UCSD-AML1 (cell line): ENCODE measurements around the gene VWF.
A peak's percentile ranks its signal among the peaks of the same experiment; 100 is the strongest.
"Not testable (repeated sequence)": the region's sequence is repeated elsewhere in the genome, so short reads cannot be mapped to it uniquely, and the experiment has no call there.

Source experiments
- DNase-seq: peaks from one replicate; lab custom pipeline; 2025; ENCODE audit not compliant: unreplicated experiment; lab: John Stamatoyannopoulos, UW

Gene VWF

DNA sequence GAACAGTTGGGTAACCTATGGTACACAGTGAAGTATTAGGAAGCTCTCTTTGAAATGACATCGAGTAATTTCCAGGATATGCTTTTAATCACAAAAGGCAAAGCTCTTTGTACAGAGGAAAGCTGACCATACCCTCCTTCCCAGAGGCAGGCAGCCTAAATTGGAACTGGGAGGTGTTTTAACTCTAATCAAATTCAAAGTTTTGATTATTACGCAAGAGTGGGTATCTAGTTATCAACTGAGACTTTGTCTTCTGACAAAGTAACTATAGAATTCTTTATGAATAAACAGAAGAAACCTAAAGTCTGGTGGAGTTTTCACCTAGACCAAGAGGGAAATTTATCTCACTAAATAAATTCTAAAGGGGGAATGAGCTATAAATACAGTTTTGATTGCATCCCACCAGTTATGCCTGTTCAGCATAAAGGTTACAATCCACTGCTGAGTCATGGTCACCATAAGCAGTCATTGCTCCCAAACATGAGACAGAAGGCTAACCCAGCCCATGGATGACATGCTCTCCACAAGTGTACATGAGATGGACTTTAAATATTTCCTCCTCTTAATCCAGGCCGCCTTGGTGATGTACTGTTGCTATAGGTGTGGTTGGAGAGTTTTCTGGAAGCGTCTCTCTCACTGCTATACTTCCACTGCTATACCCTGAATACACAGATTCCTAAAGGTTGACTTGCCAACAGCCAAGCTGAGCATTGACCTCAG, 113.7 kb downstream of the VWF start:
- DNase-seq = not testable (repeated sequence)

DNA sequence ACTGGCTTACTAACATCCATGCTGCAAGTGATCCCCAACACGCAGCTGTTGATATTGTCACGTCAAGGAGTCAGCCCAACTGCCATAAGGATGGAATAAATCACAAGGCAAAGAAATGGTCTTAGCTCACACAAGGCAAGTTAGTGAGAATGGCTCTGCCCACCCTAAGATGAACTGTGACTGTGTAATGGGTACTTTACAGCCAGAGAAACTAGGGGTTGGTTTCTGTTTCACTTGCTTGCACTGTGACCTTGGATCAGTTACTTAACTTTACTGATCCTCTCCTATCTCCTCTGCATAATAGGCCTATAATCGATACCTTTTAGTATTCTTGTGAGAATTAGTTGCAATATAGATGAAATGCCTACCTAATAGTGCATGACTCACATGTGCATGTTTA, 127.2 kb downstream of the VWF start:
- no peak for DNase-seq

DNA sequence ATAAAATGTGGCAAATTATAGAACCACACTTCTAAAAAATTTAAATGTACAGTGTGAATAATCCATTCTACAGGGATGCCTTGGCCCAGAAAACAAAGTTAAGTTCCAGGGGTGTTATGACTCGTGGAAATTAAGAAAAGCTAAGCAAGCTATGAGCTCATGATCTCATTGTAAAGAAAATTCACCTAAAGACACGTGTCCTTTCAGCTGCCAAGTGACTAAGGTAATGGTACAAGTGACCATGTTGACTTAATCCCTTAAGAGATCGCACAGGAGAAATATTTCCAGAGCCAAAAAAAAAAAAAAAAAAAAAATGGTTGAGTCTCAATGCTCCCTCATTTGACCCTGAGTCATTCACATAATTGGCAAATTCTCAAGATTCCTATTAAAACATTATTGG, 128.0 kb downstream of the VWF start:
- DNase-seq = no peak

DNA sequence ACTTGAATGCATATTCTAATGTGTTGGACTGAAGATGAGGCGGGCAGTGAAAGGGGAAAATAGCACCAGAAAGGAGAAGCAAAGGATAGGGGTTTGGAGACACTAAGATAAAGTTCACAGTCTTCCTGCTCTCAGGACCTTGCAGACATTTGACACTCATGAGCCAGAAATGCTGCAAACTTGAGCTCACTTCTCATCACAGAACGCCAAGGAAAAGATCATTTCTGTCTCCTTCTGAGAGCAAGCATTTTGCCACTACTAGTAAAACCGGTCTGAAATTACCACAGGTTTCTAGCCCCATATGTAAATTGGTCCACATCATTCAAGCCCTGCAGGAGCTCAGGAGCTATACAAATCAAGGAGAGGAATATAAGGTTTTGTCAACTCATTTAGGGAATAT, 134.8 kb downstream of the VWF start:
- no peak for DNase-seq

DNA sequence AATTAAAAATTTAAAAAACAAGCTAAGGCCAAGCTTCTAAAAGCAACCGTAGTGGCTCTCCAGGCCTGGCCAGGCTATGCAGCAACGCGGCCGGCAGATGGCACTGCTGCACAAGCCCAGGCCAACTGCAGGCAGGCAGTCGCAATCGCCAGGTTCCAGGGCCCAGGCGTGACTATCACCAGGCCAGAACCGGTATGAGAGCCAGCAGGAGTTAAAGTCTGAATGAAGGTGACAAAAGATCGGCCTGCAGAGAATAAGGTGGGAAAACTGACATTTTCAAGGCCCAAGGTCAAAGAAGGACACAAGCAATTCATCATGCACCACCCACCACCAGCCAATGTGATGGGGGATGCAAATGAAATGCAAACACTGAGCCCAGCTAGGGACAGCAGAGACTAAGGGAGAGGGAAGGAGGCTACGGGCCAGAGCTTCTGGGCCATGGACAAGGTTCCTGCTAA, 135.8 kb downstream of the VWF start:
- DNase-seq = peak; percentile 73

DNA sequence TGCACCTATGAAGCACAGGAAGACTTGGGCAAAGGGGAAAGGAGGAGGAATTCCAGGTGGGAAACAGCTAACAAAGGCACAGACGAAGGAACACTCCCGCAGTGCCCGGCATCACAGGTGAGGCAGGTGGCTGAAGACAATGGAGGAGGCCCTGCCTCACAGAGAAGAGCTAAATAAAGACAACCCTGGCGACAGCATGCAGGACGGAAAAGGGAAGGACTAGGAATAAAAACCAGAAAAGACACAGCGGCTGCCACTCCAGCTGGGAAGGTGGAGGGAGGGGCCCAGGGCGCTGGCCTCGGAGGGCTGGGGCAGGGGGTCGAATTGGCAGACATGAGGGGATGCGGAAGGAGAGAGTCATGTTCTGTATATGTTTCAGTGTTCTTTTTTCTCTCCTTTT, 136.4 kb downstream of the VWF start:
- DNase-seq = no peak

DNA sequence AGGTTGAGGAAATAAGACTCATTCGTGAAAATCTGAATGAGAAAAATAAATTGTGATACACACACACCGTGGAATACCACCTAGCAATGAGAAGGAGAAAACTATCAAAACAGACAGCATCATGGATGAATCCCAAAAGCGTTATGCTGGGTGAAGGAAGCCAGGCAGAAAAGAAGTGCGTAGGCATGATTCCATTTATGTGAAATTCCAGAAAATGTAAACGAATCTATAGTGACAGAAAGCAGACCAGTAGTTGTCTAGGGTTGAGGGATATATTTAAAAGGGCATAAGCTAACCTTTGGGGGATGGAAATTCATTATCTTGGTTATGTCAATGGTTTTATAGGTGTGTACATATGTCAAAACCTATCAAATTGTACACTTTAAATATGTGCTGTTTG, 136.9 kb downstream of the VWF start:
- DNase-seq = no peak

DNA sequence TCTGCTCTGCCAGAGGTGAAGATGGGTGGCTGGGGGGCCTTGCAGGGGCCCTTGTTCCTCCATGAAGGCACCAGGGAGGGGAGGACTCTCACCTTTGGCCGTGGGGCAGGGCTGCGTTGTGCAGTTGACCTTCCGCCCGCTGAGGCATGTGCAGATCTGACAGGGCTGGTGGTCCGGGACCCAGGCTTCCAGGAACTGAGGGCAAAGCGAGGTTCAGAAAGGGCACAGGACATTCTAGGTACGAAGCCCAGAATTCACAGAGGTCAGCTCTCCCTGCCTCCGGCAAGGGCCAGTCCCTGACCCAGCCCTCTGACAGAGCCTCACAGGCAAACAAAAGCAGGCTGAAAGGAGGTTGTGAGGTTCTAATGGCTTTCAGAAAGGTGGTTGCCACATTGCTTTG, 139.0 kb downstream of the VWF start:
- DNase-seq = no peak

DNA sequence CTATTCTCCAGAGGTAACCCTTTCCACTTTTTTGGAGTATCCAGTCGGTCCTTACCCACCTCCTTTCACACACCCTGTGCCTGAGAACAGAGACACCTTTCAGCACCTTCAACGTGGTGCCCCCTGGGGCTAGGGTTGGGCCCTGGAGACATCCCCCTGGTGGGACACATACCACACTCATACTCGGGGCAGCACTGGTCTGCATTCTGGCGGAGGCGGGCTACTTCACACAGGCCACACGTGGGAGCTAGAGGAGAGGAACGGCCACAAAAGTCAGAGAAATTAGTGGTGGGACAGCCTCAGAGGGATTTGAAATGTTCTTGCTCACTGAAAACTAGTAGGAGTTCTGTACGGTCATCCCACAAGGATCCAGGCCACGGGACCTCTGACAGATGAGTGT, 139.6 kb downstream of the VWF start:
- no peak for DNase-seq

DNA sequence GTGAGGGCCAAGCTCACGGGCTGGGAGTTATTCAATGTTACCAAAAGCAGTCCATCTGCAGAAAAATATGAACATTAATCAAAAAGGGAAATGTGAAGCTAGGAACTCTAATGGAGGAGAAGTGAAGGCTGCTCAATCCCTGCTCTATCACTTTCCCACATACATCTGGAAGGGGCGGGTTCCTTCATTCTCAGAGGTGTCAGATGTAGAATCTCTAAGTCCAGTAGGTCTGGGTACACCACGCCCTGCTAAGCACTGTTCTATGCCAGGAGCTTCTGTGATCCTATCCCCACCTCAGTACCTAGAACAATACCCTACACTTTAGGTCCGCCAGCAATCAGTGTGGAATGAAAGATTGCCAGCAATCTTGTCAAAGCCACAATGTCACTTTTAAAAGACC, 142.4 kb downstream of the VWF start:
- DNase-seq = no peak

DNA sequence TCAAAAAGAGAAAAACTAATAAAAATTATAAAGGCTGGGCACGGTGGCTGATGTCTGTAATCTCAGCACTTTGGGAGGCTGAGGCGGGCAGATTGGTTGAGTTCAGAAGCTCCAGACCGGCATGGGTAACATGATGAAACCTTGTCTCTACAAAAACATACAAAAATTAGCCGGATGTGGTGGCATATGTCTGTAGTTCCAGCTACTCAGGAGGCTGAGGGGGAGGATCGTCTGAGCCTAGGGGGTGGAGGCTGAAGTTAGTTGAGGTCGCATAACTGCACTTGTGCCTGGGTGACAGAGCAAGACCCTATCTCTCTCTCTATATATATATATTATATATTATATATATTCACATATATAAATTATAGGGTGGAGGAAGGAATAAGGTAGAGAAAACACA, 146.9 kb downstream of the VWF start:
- no peak for DNase-seq

DNA sequence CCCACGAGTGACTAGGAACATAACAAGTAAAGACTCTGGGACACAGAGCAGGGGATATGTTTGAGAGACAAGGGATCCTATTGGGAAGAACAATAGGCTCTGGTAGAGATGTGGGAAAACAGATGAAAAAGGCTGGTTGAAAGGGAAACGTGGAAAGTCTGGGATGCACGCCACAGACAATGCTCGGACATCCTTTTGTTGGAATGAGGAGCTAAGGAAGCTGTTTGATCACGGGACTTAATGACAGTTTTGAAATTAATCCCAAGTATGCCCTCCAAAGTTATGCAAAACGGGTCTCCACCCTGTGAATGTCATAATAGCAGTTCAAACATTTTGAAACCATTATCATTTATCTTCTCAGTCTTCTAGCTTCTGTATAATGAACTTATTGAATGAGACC, 147.8 kb downstream of the VWF start:
- DNase-seq = no peak

DNA sequence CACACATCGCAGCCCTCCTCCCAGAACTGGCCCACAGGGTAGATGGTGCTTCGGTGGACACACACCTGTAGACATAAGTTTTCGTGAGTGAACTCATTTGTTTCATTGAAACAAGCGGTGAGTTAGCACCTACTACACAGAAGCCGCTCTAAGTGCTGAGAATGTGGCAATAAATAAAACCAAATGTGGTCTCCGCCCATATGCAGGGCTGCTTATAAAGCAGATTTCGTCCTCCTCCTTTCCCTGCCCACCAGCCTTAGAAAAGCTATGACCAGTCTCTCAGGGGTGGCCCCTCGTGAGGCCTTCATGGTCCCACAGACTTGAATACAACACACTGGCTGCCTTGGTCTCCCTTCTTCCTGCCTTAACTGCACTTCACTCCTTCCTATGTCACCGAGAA, 148.3 kb downstream of the VWF start:
- no peak for DNase-seq

DNA sequence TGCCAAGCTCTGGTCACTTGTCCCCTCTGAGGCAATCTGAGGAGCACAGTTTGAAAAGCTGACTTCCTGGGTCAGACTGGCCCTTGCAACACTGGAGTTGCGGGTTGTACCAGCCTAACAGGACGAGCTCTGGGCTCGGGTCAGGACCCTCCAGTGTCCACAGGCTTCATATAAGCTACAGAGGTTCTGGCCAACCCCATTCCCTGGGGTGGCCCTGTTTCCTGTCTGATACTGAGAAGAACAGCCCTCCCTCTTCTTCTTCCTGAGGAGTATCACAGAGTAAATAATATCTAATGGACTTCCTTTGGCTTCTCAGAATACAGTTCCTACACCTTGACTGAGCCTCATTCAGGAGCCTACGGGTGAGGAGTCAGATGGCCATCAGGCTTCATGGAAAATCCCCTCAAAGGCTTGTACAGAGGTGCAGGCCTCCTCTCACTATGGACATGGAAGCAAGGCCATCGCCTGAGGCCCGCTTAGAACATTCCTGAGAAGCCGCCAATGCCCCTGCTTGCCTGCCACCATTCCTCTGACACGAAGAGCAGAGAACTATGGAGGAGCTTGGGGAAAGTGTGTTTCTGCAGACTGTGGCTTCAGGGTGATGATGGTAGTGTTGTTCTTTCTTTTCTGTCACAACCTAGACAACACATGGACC, 150.9 kb downstream of the VWF start:
- no peak for DNase-seq

DNA sequence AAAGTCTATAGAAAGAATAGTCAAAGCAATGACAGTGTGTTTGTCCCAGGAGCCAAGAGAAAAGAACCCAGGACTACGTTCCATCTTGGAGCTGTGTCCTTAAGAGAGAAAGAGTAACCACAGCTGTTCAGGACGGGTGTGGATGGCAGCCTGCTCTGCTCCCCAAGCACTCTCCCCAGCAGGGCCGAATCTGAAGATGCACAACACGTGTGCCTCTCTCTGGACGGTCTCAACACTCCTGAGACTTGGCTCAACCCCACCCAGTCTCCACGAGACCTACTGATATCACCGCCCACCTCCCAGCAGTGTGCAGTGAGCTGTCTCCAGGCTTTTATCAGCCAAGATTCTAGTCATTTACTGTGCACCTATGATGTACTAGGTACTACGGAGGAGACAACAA, 152.1 kb downstream of the VWF start:
- no peak for DNase-seq

DNA sequence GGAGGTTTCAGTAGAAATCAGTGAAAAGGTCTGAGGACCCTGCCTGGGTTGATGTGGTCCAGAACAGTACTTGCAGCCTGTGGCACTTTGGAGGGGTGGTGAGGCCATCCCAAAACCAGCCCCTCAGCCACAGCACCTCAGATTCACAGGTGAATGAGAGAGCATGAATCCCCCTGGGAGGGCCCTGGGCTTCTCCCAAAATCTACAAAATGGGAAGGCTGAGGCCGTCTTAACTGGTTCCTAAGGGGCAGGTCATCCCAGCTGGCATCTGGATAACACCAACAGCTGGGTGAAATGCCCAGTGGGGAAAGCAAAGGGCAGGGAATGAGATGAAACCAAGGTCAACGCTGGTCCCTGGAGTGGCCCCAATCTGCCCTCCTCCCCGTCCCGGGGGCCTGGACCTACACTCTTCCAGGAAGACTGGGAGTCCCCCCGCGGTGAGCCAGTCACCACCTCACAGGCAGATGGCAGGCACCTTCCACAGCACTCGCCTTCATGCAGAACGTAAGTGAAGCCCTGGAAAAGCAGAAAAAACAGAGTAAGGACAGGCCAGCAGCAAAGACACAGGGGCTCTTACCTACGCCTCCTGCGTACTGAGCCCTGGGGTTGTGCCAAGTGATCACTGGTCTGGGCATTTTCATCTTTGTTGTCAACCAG, 153.1 kb downstream of the VWF start:
- no peak for DNase-seq

DNA sequence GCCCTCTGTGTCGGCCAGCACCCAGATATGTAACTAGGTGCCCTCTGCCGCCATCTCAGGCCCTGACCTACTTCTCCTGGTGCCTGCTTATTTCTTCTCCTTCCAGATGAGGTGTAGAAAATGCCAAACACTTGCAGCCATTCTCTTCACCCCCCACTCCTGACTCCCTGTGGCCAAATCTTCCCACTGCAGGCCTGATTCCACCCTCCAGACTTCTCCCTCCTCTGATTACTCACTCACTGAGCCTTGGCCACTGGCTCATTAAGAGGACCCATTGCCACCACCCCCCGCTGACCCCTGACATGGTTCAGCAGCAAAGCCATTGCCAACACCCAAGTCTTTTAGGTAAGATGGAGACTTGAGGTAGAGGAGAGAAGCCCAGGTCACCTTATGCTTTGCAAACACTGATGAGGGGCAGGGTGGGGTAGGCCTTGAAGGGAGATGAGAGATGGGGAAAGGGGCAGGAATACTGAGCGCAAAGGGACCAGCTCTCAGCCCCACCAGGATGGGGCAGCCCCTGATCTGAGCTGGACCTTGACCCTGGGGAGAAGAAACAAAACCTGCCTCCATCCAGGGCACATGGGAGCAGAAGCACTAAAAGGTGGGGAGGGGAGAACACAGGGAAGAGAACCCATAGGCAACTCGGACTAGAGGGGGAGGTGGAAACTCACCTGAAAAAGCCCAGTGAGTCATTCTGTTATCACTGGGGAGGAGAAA, 154.3 kb downstream of the VWF start:
- no peak for DNase-seq

DNA sequence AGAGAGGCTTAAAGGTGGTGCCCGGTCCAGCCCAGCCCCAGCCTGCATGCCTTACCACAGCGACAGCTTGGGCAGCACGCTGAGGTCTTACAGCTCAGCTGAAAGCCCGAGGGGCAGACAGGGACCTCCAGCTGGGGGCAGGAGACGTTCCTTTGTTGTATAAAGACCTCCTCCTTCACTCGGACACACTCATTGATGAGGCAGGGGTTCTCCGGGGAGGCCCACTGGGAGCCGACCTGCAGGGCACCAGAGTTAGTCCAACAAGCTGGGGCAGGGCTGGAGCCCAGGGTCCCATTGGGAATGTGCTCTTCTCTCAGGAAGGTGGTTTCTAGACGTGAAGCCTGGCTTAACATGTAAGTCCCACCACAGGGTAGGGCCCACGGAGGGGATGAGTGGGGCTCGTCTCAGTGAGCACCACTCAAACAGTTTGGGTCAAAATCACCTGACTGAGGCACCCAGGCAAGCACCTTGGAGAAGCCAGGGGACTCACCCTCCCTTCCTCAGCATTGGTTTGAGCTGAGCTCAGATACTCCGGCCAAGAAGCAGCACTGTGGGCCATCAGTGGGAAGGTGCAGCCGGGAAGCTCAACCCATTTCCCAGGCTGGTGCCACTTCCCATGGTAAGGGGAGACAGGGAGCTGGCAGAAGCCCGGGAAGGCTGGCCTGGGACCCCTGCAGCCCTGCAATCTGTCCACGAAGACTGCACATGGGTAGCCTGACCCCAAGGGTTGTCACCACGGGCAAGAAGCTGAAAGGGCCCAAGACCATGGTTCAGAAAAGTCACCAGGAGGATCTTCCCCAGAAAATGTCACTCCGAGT, 155.1 kb downstream of the VWF start:
- no peak for DNase-seq

DNA sequence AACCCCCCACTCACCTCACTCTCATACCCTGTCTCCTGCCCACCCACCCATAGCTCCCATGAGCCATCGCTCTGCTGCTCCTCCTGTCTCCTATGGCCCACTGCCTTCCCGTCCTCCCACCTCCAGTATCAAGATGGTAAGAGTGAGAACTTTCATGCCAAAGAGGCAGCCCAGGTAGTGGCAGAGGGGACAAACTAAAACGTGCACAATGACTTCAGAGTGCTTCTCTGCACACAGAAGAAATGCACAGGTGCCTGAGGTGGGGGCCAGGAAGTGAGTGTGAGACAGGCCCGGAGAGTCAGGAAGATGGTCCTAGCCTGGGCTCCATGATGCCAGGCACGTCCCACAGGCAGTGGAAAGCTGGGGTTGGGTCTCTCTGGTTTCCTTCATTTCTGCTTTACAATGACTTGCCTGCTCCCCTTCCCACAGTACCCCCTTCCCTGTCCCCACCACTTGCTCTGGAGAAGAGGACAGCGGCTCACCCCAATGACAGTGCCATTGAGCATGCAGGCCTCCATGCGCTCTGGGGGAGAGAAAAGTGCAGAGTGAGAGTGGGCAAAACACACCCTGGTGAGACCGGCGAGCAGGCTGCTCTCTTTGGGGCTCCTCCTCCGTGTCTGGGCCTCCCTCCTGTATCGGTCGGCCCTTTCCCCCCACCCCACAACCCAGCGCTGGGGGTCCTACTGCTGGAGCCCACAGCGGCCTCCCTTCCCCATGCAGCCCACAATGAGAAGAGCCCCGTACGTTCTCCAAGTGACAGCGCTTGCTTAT, 156.6 kb downstream of the VWF start:
- DNase-seq = no peak

DNA sequence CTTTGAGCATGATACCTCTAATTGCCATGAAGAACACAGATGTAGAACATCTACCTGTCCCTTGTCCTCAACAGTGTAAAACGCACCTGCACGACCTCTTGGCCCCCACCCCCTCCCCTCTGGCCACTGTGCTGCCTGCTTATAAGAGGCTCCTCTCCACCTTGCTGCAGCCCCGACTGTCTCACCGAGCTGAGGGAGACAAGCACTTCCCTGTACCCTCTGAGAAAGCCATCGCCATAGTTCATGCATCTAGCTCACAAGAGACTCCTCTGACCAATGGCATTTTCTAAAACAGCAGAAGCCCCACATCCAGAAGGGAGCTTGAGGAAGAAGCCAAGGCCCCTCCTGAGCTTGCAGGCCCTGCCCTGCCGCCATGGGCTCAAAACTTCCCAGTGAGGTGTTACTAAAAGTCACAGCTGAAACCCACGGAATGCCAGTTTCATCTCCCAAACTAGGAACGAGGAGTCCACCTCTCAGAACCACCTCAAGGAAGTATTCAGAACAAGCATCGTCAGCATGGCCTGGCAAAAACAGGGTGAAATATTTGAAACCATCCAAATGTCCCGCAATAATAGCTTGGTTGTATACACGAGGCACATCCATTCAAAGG, 157.9 kb downstream of the VWF start:
- DNase-seq = no peak
